H1 (cell line): ENCODE results near the gene JAKMIP2.
"Not testable (repeated sequence)": the region's sequence is repeated elsewhere in the genome, so short reads cannot be mapped to it uniquely, and the experiment has no call there.

Experiments used
- EGR1 ChIP-seq: IDR thresholded peaks from 2 replicates; pipeline ENCODE4 v1.6.1; 2011; ENCODE audit warnings: low read depth, low read length, borderline replicate concordance
- EP300 ChIP-seq, 2 experiments: IDR thresholded peaks; 1 replicate in 1 of 2; 2 replicates in 1 of 2; pipeline ENCODE4 v1.6.1; 2011 to 2012; ENCODE audit warnings: low read depth in 2 of 2, low read length in 2 of 2, mild to moderate bottlenecking in 2 of 2, borderline replicate concordance in 1 of 2, inconsistent platforms in 1 of 2, moderate library complexity in 1 of 2
- EZH2 ChIP-seq: fragments of 200-600 bp; sonication (generic); IDR thresholded peaks from 2 replicates; pipeline ENCODE4 v1.7.1; 2012; ENCODE audit warnings: low read depth, mild to moderate bottlenecking, moderate library complexity, low read length, inconsistent platforms; ENCODE audit not compliant: severe bottlenecking
- POLR2A ChIP-seq, 2 experiments: IDR thresholded peaks; 1 replicate in 1 of 2; 2 replicates in 1 of 2; pipeline ENCODE4 v1.6.1; 2011; ENCODE audit warnings: low read depth in 2 of 2, low read length in 2 of 2, mild to moderate bottlenecking in 2 of 2; ENCODE audit errors: control extremely low read depth in 1 of 2
- POLR2AphosphoS5 ChIP-seq: IDR thresholded peaks from 2 replicates; pipeline ENCODE4 v1.6.1; 2011; ENCODE audit warnings: low read depth, low read length
- RBBP5 ChIP-seq: IDR thresholded peaks from 2 replicates; pipeline ENCODE4 v1.7.1; 2012; ENCODE audit warnings: low read depth, mild to moderate bottlenecking, inconsistent platforms, low read length, moderate library complexity, borderline replicate concordance
- RFX5 ChIP-seq: IDR thresholded peaks from 2 replicates; pipeline ENCODE4 v1.6.1; 2011; ENCODE audit warnings: low read depth, low read length, improper control_type of control experiment, borderline replicate concordance
- RXRA ChIP-seq: IDR thresholded peaks from 2 replicates; pipeline ENCODE4 v1.6.1; 2011; ENCODE audit warnings: low read depth, mild to moderate bottlenecking, low read length, moderate library complexity; ENCODE audit not compliant: insufficient read depth
- SIRT6 ChIP-seq: IDR thresholded peaks from one replicate; pipeline ENCODE4 v1.7.1; 2012; ENCODE audit warnings: low read length, inconsistent platforms
- SUZ12 ChIP-seq: fragments of 200-600 bp; sonication (generic); IDR thresholded peaks from 2 replicates; pipeline ENCODE4 v1.6.1; 2012; ENCODE audit warnings: mild to moderate bottlenecking, inconsistent platforms, low read length, moderate library complexity, mixed read lengths
- TBP ChIP-seq: IDR thresholded peaks from 2 replicates; pipeline ENCODE4 v1.6.1; 2011; ENCODE audit warnings: low read depth, low read length, improper control_type of control experiment
- TF ChIP-seq, protein P1 (sequence below), 3 experiments: IDR thresholded peaks; 1 replicate in 2 of 3; 2 replicates in 1 of 3; pipeline versions ENCODE4 v1.5.1 to v1.6.1; 2011; ENCODE audit warnings: low read length in 3 of 3, mild to moderate bottlenecking in 3 of 3, inconsistent platforms in 2 of 3, low read depth in 1 of 3, moderate library complexity in 1 of 3; ENCODE audit not compliant: insufficient read depth in 1 of 3; ENCODE audit errors: control extremely low read depth in 1 of 3
- TF ChIP-seq, protein P2 (sequence below): IDR thresholded peaks from 2 replicates; pipeline ENCODE4 v1.6.1; 2011; ENCODE audit warnings: low read depth, mild to moderate bottlenecking, low read length; ENCODE audit not compliant: insufficient read depth
- TF ChIP-seq, protein P3 (sequence below): IDR thresholded peaks from 2 replicates; pipeline ENCODE4 v1.6.1; 2012; ENCODE audit warnings: inconsistent platforms

DNA sequence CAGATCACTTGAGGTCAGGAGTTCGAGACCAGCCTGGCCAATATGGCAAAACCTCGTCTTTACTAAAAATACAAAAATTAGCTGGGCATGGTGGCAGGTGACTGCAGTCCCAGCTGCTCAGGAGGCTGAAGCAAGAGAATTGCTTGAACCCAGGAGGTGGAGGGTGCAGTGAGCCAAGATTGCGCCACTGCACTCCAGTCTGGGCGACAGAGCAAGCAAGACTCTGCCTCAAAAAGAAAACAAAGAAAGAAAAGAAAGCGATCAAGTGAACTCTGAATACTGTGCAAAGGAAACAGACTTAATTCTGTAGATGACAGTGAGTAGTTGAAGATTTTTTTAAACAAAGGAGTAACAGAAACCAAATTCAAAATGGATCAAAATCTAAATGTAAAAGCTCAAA, 228.7 kb downstream of the JAKMIP2 start:
- TF ChIP-seq, protein P1, sequence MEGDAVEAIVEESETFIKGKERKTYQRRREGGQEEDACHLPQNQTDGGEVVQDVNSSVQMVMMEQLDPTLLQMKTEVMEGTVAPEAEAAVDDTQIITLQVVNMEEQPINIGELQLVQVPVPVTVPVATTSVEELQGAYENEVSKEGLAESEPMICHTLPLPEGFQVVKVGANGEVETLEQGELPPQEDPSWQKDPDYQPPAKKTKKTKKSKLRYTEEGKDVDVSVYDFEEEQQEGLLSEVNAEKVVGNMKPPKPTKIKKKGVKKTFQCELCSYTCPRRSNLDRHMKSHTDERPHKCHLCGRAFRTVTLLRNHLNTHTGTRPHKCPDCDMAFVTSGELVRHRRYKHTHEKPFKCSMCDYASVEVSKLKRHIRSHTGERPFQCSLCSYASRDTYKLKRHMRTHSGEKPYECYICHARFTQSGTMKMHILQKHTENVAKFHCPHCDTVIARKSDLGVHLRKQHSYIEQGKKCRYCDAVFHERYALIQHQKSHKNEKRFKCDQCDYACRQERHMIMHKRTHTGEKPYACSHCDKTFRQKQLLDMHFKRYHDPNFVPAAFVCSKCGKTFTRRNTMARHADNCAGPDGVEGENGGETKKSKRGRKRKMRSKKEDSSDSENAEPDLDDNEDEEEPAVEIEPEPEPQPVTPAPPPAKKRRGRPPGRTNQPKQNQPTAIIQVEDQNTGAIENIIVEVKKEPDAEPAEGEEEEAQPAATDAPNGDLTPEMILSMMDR (IDR thresholded peaks at IDR 0.05; ENCODE audit: control extremely low read depth in 1 of 3, insufficient read depth in 1 of 3, low read depth in 1 of 3, low read length in 3 of 3): not testable (repeated sequence)
- TF ChIP-seq POLR2AphosphoS5; RBBP5; RXRA; RFX5; SUZ12; EGR1; POLR2A (IDR thresholded peaks at IDR 0.05; ENCODE audit: control extremely low read depth in 1 of 2, low read depth in 2 of 2, low read length in 2 of 2); SIRT6; EP300 (IDR thresholded peaks at IDR 0.05; ENCODE audit: borderline replicate concordance in 1 of 2, low read depth in 2 of 2, low read length in 2 of 2); EZH2; TBP: not testable (repeated sequence)
- TF ChIP-seq, protein P2, sequence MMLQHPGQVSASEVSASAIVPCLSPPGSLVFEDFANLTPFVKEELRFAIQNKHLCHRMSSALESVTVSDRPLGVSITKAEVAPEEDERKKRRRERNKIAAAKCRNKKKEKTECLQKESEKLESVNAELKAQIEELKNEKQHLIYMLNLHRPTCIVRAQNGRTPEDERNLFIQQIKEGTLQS: not testable (repeated sequence)
- TF ChIP-seq, protein P3, sequence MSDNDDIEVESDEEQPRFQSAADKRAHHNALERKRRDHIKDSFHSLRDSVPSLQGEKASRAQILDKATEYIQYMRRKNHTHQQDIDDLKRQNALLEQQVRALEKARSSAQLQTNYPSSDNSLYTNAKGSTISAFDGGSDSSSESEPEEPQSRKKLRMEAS: not testable (repeated sequence)
